Neural progenitor cell (in vitro differentiated cells): ENCODE measurements around the gene DNM2. TPM values are rescaled to one million over a fixed set of nuclear protein-coding genes. Genes with fewer than 3 reads are reported as not detected.

ENCODE experiments used
- DNase-seq: peaks from one replicate; pipeline ENCODE4 v3.0.0-alpha.2; 2016; ENCODE audit warnings: low spot score
- H2AFZ ChIP-seq: fragments of 200-600 bp; sonication (generic); replicated peaks from 2 replicates; pipeline ENCODE4 v1.6.1; 2016; ENCODE audit warnings: antibody characterized with exemption
- H3F3A ChIP-seq: fragments of 200-600 bp; sonication (generic); 2 replicates; pipeline ENCODE4 v1.6.1; 2016; ENCODE audit warnings: antibody characterized with exemption, low read depth
- H3K27ac ChIP-seq: fragments of 200-600 bp; sonication (generic); 2 replicates; pipeline ENCODE4 v1.5.1; 2016; ENCODE audit warnings: mild to moderate bottlenecking
- H3K27me3 ChIP-seq: fragments of 200-600 bp; sonication (generic); 2 replicates; pipeline ENCODE4 v1.6.1; 2016; ENCODE audit warnings: mild to moderate bottlenecking, moderate library complexity
- H3K36me3 ChIP-seq: fragments of 200-600 bp; sonication (generic); 2 replicates; pipeline ENCODE4 v1.5.1; 2016
- H3K4me1 ChIP-seq: fragments of 200-600 bp; sonication (generic); 2 replicates; pipeline ENCODE4 v1.6.1; 2016; ENCODE audit warnings: mixed run types
- H3K4me2 ChIP-seq: fragments of 200-600 bp; sonication (generic); 2 replicates; pipeline ENCODE4 v1.6.1; 2016
- H3K4me3 ChIP-seq: fragments of 200-600 bp; sonication (generic); 2 replicates; pipeline ENCODE4 v1.5.1; 2016
- H3K79me2 ChIP-seq: fragments of 200-600 bp; sonication (generic); 2 replicates; pipeline ENCODE4 v1.6.1; 2016; ENCODE audit warnings: low read depth
- H3K9ac ChIP-seq: fragments of 200-600 bp; sonication (generic); 2 replicates; pipeline ENCODE4 v1.6.1; 2016
- H3K9me3 ChIP-seq: fragments of 200-600 bp; sonication (generic); 2 replicates; pipeline ENCODE4 v1.5.1; 2016; ENCODE audit warnings: low read depth
- H4K20me1 ChIP-seq: fragments of 200-600 bp; sonication (generic); 2 replicates; pipeline ENCODE4 v1.6.1; 2016; ENCODE audit warnings: low read depth
- H3K27ac Mint-ChIP-seq: 3 replicates; pipeline ENCODE4 v1.8.0; 2021; ENCODE audit warnings: mixed read lengths
- H3K27me3 Mint-ChIP-seq: 2 replicates; pipeline ENCODE4 v1.8.0; 2022; ENCODE audit warnings: low read depth, mild to moderate bottlenecking, inconsistent platforms, moderate library complexity, mixed read lengths; ENCODE audit not compliant: insufficient read depth
- H3K36me3 Mint-ChIP-seq: 3 replicates; pipeline ENCODE4 v1.8.0; 2021; ENCODE audit warnings: mixed read lengths
- H3K4me1 Mint-ChIP-seq: 3 replicates; pipeline ENCODE4 v1.8.0; 2021; ENCODE audit warnings: mixed read lengths
- H3K4me3 Mint-ChIP-seq: 3 replicates; pipeline ENCODE4 v1.8.0; 2021; ENCODE audit warnings: mild to moderate bottlenecking, moderate library complexity, mixed read lengths
- H3K9me3 Mint-ChIP-seq: 3 replicates; pipeline ENCODE4 v1.8.0; 2020; ENCODE audit warnings: mixed read lengths
- CTCF ChIP-seq: fragments of 200-600 bp; sonication (generic); IDR thresholded peaks from 2 replicates; pipeline ENCODE4 v1.5.1; 2017; ENCODE audit warnings: antibody characterized with exemption, mild to moderate bottlenecking
- EZH2 ChIP-seq: fragments of 200-600 bp; sonication (generic); IDR thresholded peaks from 2 replicates; pipeline ENCODE4 v1.6.1; 2017; ENCODE audit warnings: antibody characterized with exemption, mild to moderate bottlenecking, moderate library complexity
- EZH2phosphoT487 ChIP-seq: fragments of 200-600 bp; sonication (generic); IDR thresholded peaks from 2 replicates; pipeline ENCODE4 v1.6.1; 2017; ENCODE audit warnings: antibody characterized with exemption
- total RNA-seq: library from RNA; depleted of rRNA; stranded (reverse); fragments of >200 nt; gene quantifications from 2 replicates; pipeline ENCODE4 v1.2.3, GENCODE V29; 2015; ENCODE audit warnings: low replicate concordance

The DNM2 gene
- total RNA-seq, 1 donor from 2014 or later = 49.9 TPM

GRCh38 chr19:10811391-10812111, 93.7 kb downstream of the DNM2 start:
- no peaks in the 10 kb centered on the region for H3K27me3 Mint-ChIP-seq
- Histone ChIP-seq H2AFZ (no peak overlapping the region), H3K9me3 (no peaks in the 10 kb centered on the region), H3K4me1 (no peaks in the 10 kb centered on the region), H3K4me2 (no peak overlapping the region), H3K9ac (no peak overlapping the region), H3K4me3 (no peak overlapping the region), H3K27me3 (no peaks in the 10 kb centered on the region), H3F3A (no peaks in the 10 kb centered on the region), H3K36me3 (no peaks in the 10 kb centered on the region), H3K27ac (no peak overlapping the region), H4K20me1 (no peaks in the 10 kb centered on the region), H3K79me2 (no peaks in the 10 kb centered on the region)
- peaks cover 16% of the 10 kb centered on the region for H3K36me3 Mint-ChIP-seq
- no peaks in the 10 kb centered on the region for H3K9me3 Mint-ChIP-seq
- no peak for DNase-seq
- H3K4me3 Mint-ChIP-seq = no peak overlapping the region
- H3K27ac Mint-ChIP-seq = no peak overlapping the region
- peaks cover 3% of the 10 kb centered on the region for H3K4me1 Mint-ChIP-seq
- TF ChIP-seq EZH2phosphoT487 = no peak
- no peak for TF ChIP-seq EZH2
- TF ChIP-seq CTCF = no peak

DNA sequence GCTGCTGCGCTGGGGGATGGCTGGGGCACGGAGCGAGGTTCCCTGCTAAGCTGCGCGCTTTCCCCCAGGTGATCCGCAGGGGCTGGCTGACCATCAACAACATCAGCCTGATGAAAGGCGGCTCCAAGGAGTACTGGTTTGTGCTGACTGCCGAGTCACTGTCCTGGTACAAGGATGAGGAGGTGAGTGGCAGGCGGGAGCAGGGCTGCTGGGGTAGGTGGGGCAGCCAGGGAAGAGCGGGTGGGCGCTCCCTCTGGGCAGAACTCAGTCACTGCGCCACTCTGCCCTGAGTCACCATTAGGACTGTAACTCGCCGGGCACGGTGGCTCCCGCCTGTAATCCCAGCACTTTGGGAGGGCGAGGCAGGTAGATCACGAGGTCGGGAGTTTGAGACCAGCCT, 94.3 kb downstream of the DNM2 start:
- Histone ChIP-seq H3K4me2 (no peak overlapping the region), H3K4me3 (no peak overlapping the region), H3K27ac (no peak overlapping the region), H3K4me1 (no peaks in the 10 kb centered on the region), H3K9ac (no peak overlapping the region), H4K20me1 (no peaks in the 10 kb centered on the region), H3K9me3 (no peaks in the 10 kb centered on the region), H2AFZ (no peak overlapping the region), H3F3A (no peaks in the 10 kb centered on the region), H3K79me2 (no peaks in the 10 kb centered on the region), H3K36me3 (no peaks in the 10 kb centered on the region), H3K27me3 (no peaks in the 10 kb centered on the region)
- no peak for DNase-seq
- Mint-ChIP-seq H3K27ac (no peak overlapping the region), H3K36me3 (peaks cover 16% of the 10 kb centered on the region), H3K27me3 (no peaks in the 10 kb centered on the region), H3K9me3 (no peaks in the 10 kb centered on the region), H3K4me1 (peaks cover 3% of the 10 kb centered on the region), H3K4me3 (no peak overlapping the region)
- TF ChIP-seq CTCF = no peak
- TF ChIP-seq EZH2 = no peak
- TF ChIP-seq EZH2phosphoT487 = no peak

DNA sequence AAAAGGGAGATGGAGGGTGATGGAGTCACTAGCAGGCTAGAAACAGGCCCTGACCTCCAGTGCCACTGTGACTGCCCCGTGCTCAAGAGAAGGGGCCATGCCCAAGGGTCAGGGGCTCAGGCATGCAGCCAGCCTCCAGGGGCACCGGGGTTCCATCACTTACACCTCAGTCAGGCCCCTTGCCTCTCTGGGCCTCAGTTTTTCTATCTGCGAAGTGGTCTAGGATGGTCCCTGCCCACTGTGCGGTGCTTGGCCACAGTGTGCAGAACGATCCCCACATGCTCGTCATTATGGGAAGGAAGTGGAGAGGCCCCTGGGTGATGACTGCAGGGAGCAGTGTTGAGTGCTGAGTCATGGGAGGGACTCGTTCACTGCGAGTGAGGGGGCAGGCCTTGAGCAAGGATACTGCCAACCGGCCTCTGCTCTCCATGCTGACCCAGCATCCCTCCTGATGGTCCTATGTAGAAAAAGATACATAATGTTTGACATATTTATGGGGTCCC, 95.1 kb downstream of the DNM2 start:
- TF ChIP-seq EZH2 = no peak
- Histone ChIP-seq H3K27ac (no peak overlapping the region), H3K9me3 (no peaks in the 10 kb centered on the region), H3K36me3 (no peaks in the 10 kb centered on the region), H3K4me2 (no peak overlapping the region), H3K27me3 (no peaks in the 10 kb centered on the region), H3K4me3 (no peak overlapping the region), H4K20me1 (no peaks in the 10 kb centered on the region), H3K79me2 (no peaks in the 10 kb centered on the region), H3K4me1 (no peaks in the 10 kb centered on the region), H3F3A (no peaks in the 10 kb centered on the region), H3K9ac (no peak overlapping the region), H2AFZ (no peak overlapping the region)
- Mint-ChIP-seq H3K27ac (no peak overlapping the region), H3K4me3 (no peak overlapping the region), H3K4me1 (peaks cover 3% of the 10 kb centered on the region), H3K9me3 (no peaks in the 10 kb centered on the region), H3K36me3 (peaks cover 16% of the 10 kb centered on the region), H3K27me3 (no peaks in the 10 kb centered on the region)
- no peak for DNase-seq

GRCh38 chr19:10815007-10815536, 97.2 kb downstream of the DNM2 start:
- Histone ChIP-seq H3K4me3 (no peak overlapping the region), H3K27me3 (no peaks in the 10 kb centered on the region), H3K4me1 (no peaks in the 10 kb centered on the region), H3F3A (no peaks in the 10 kb centered on the region), H3K36me3 (no peaks in the 10 kb centered on the region), H3K9me3 (no peaks in the 10 kb centered on the region), H3K79me2 (no peaks in the 10 kb centered on the region), H3K4me2 (no peak overlapping the region), H3K9ac (no peak overlapping the region), H4K20me1 (no peaks in the 10 kb centered on the region), H2AFZ (no peak overlapping the region), H3K27ac (no peak overlapping the region)
- H3K27ac Mint-ChIP-seq = no peak overlapping the region
- peaks cover 16% of the 10 kb centered on the region for H3K36me3 Mint-ChIP-seq
- no peak overlapping the region for H3K4me3 Mint-ChIP-seq
- TF ChIP-seq EZH2phosphoT487 (no peak), CTCF (no peak), EZH2 (no peak)
- DNase-seq = no peak
- no peaks in the 10 kb centered on the region for H3K9me3 Mint-ChIP-seq
- peaks cover 1% of the 10 kb centered on the region for H3K27me3 Mint-ChIP-seq
- H3K4me1 Mint-ChIP-seq = no peaks in the 10 kb centered on the region
